GM06990 (cell line): ENCODE results near the gene KCNQ1OT1.

Source experiments
- DNase-seq: peaks from one replicate; pipeline ENCODE4 v3.0.0-alpha.2; 2011; ENCODE audit not compliant: insufficient read length; ENCODE audit errors: extremely low read depth
- H3K27me3 ChIP-seq: replicated peaks from 2 replicates; pipeline ENCODE4 v1.6.0; 2011; ENCODE audit warnings: low read length; ENCODE audit not compliant: control insufficient read depth, insufficient read depth
- H3K36me3 ChIP-seq: 2 replicates; pipeline ENCODE4 v1.5.1; 2011; ENCODE audit warnings: low read length; ENCODE audit not compliant: control insufficient read depth, insufficient read depth
- H3K4me3 ChIP-seq: replicated peaks from 2 replicates; pipeline ENCODE4 v1.5.1; 2011; ENCODE audit warnings: low read depth, mild to moderate bottlenecking, control low read depth, low read length
- CTCF ChIP-seq: IDR thresholded peaks from 2 replicates; pipeline ENCODE4 v1.5.1; 2011; ENCODE audit warnings: low read length, control low read depth, mild to moderate bottlenecking, inconsistent platforms; ENCODE audit not compliant: insufficient read depth, poor library complexity, severe bottlenecking

Gene KCNQ1OT1

GRCh38 chr11:2653198-2653551 is 46.6 kb downstream of the KCNQ1OT1 start:
- no peak for DNase-seq
- no peak for TF ChIP-seq CTCF
- Histone ChIP-seq H3K4me3 (no peak overlapping the region), H3K36me3 (no peaks in the 10 kb centered on the region), H3K27me3 (no peaks in the 10 kb centered on the region)

- no peak for TF ChIP-seq CTCF
- no peaks in the 10 kb centered on the region for H3K27me3 ChIP-seq
- H3K36me3 ChIP-seq = no peaks in the 10 kb centered on the region
- DNase-seq = no peak
- H3K4me3 ChIP-seq = no peak overlapping the region
These were observed 47.2 kb downstream of the KCNQ1OT1 start for GRCh38 chr11:2652333-2653197.

GRCh38 chr11:2651826-2652271 is 47.9 kb downstream of the KCNQ1OT1 start:
- Histone ChIP-seq H3K4me3 (no peak overlapping the region), H3K36me3 (no peaks in the 10 kb centered on the region), H3K27me3 (no peaks in the 10 kb centered on the region)
- no peak for TF ChIP-seq CTCF
- no peak for DNase-seq

GRCh38 chr11:2651054-2651617 is 48.7 kb downstream of the KCNQ1OT1 start:
- no peaks in the 10 kb centered on the region for H3K27me3 ChIP-seq
- no peaks in the 10 kb centered on the region for H3K36me3 ChIP-seq
- no peak overlapping the region for H3K4me3 ChIP-seq
- no peak for TF ChIP-seq CTCF
- no peak for DNase-seq

- Histone ChIP-seq H3K27me3 (no peaks in the 10 kb centered on the region), H3K4me3 (no peak overlapping the region)
- no peak for DNase-seq
These were observed 49.4 kb downstream of the KCNQ1OT1 start for GRCh38 chr11:2650343-2650867.

More at GRCh38 chr11:2650343-2650867, 49.4 kb downstream of the KCNQ1OT1 start:
- no peak for TF ChIP-seq CTCF
- no peaks in the 10 kb centered on the region for H3K36me3 ChIP-seq
